H9 (cell line): Measurements from ENCODE around the gene RIOX2. TPM values are rescaled to one million over a fixed set of nuclear protein-coding genes. Genes with fewer than 3 reads are reported as not detected.

Experiments used
- DNase-seq: peaks from one replicate; pipeline ENCODE4 v3.0.0-alpha.2; 2017
- H2AFZ ChIP-seq: one replicate; pipeline ENCODE4 v1.6.1; 2013; ENCODE audit warnings: mild to moderate bottlenecking, low read length, control low read depth, moderate library complexity
- H2AK5ac ChIP-seq: 2 replicates; pipeline ENCODE4 v1.6.1; 2013; ENCODE audit warnings: low read length, control low read depth, mixed read lengths; ENCODE audit not compliant: insufficient read length
- H2BK120ac ChIP-seq: one replicate; pipeline ENCODE4 v1.6.1; 2013; ENCODE audit warnings: low read depth, mild to moderate bottlenecking, low read length, control low read depth, inconsistent platforms; ENCODE audit not compliant: poor library complexity, severe bottlenecking
- H2BK12ac ChIP-seq: 2 replicates; pipeline ENCODE4 v1.6.1; 2013; ENCODE audit warnings: low read length, control low read depth, mixed read lengths, low read depth; ENCODE audit not compliant: insufficient read length
- H2BK15ac ChIP-seq: 2 replicates; pipeline ENCODE4 v1.6.1; 2013; ENCODE audit warnings: low read depth, low read length, control low read depth
- H2BK20ac ChIP-seq: one replicate; pipeline ENCODE4 v1.6.1; 2013; ENCODE audit warnings: low read depth, mild to moderate bottlenecking, low read length, control low read depth, inconsistent platforms; ENCODE audit not compliant: poor library complexity, severe bottlenecking
- H2BK5ac ChIP-seq: 2 replicates; pipeline ENCODE4 v1.6.1; 2013; ENCODE audit warnings: low read length, control low read depth, mixed read lengths; ENCODE audit not compliant: insufficient read length
- H3K14ac ChIP-seq: 2 replicates; pipeline ENCODE4 v1.6.1; 2013; ENCODE audit warnings: low read length, control low read depth; ENCODE audit not compliant: insufficient read depth
- H3K18ac ChIP-seq: 2 replicates; pipeline ENCODE4 v1.6.1; 2013; ENCODE audit warnings: low read depth, mild to moderate bottlenecking, mixed read lengths, low read length, control low read depth; ENCODE audit not compliant: insufficient read length
- H3K23ac ChIP-seq: 2 replicates; pipeline ENCODE4 v1.6.1; 2013; ENCODE audit warnings: low read length, control low read depth, mixed read lengths, low read depth; ENCODE audit not compliant: insufficient read length
- H3K23me2 ChIP-seq: 2 replicates; pipeline ENCODE4 v1.6.1; 2013; ENCODE audit warnings: low read depth, mild to moderate bottlenecking, mixed read lengths, low read length, control low read depth; ENCODE audit not compliant: insufficient read length, poor library complexity, severe bottlenecking
- H3K27ac ChIP-seq: 2 replicates; pipeline ENCODE4 v1.5.1; 2013; ENCODE audit warnings: low read length, control low read depth, mixed read lengths, low read depth; ENCODE audit not compliant: insufficient read length
- H3K27me3 ChIP-seq: 2 replicates; pipeline ENCODE4 v1.6.1; 2013; ENCODE audit warnings: low read length, control low read depth, inconsistent platforms; ENCODE audit not compliant: insufficient read depth
- H3K4ac ChIP-seq: 2 replicates; pipeline ENCODE4 v1.6.1; 2013; ENCODE audit warnings: low read depth, mild to moderate bottlenecking, control low read depth, inconsistent platforms, low read length, moderate library complexity
- H3K4me1 ChIP-seq: 2 replicates; pipeline ENCODE4 v1.6.1; 2013; ENCODE audit warnings: low read length, control low read depth, inconsistent platforms; ENCODE audit not compliant: insufficient read depth
- H3K4me2 ChIP-seq: 2 replicates; pipeline ENCODE4 v1.6.1; 2013; ENCODE audit warnings: low read length, control low read depth, mixed read lengths; ENCODE audit not compliant: insufficient read length, insufficient read depth
- H3K56ac ChIP-seq: 2 replicates; pipeline ENCODE4 v1.6.1; 2013; ENCODE audit warnings: low read depth, mild to moderate bottlenecking, mixed read lengths, low read length, control low read depth; ENCODE audit not compliant: insufficient read length
- H3K79me1 ChIP-seq: 2 replicates; pipeline ENCODE4 v1.6.1; 2013; ENCODE audit warnings: low read depth, mild to moderate bottlenecking, moderate library complexity, low read length, control low read depth, inconsistent platforms; ENCODE audit not compliant: insufficient read depth, poor library complexity, severe bottlenecking
- H3K79me2 ChIP-seq: 2 replicates; pipeline ENCODE4 v1.6.1; 2013; ENCODE audit warnings: low read length, control low read depth, inconsistent platforms; ENCODE audit not compliant: insufficient read depth
- H3K9ac ChIP-seq: 2 replicates; pipeline ENCODE4 v1.6.1; 2013; ENCODE audit warnings: low read length, control low read depth, mixed read lengths; ENCODE audit not compliant: insufficient read length; ENCODE audit errors: extremely low read depth
- H3K9me3 ChIP-seq: one replicate; pipeline ENCODE4 v1.6.1; 2013; ENCODE audit warnings: low read depth, low read length, inconsistent platforms; ENCODE audit not compliant: control insufficient read depth
- H3T11ph ChIP-seq: one replicate; pipeline ENCODE4 v1.6.1; 2013; ENCODE audit warnings: mild to moderate bottlenecking, low read length, control low read depth, inconsistent platforms
- H4K20me1 ChIP-seq: one replicate; pipeline ENCODE4 v1.6.1; 2013; ENCODE audit not compliant: control insufficient read depth, insufficient read length, insufficient read depth
- H4K5ac ChIP-seq: 2 replicates; pipeline ENCODE4 v1.6.1; 2013; ENCODE audit warnings: low read depth, mild to moderate bottlenecking, mixed read lengths, low read length, control low read depth; ENCODE audit not compliant: insufficient read length
- H4K8ac ChIP-seq: replicated peaks from 2 replicates; pipeline ENCODE4 v1.6.1; 2013; ENCODE audit warnings: low read length, control low read depth, mixed read lengths, low read depth; ENCODE audit not compliant: insufficient read length
- H4K91ac ChIP-seq: 2 replicates; pipeline ENCODE4 v1.6.1; 2013; ENCODE audit warnings: low read depth, mild to moderate bottlenecking, moderate library complexity, mixed read lengths, low read length, control low read depth; ENCODE audit not compliant: insufficient read length
- H3K27ac Mint-ChIP-seq, 3 experiments: 2 replicates in 2 of 3; 3 replicates in 1 of 3; pipeline ENCODE4 v1.8.0; 2020 to 2021; ENCODE audit warnings: mixed read lengths in 3 of 3, mild to moderate bottlenecking in 1 of 3, moderate library complexity in 1 of 3
- H3K27me3 Mint-ChIP-seq: 2 replicates; pipeline ENCODE4 v1.8.0; 2021; ENCODE audit warnings: low read depth, mild to moderate bottlenecking, moderate library complexity, mixed read lengths
- H3K36me3 Mint-ChIP-seq, 3 experiments: 2 replicates in 2 of 3; 3 replicates in 1 of 3; pipeline ENCODE4 v1.8.0; 2020 to 2021; ENCODE audit warnings: low read depth in 3 of 3, mixed read lengths in 3 of 3; ENCODE audit not compliant: insufficient read depth in 1 of 3
- H3K4me1 Mint-ChIP-seq, 2 experiments: 2 replicates each; pipeline ENCODE4 v1.8.0; 2020; ENCODE audit warnings: mixed read lengths in 2 of 2
- H3K4me3 Mint-ChIP-seq, 2 experiments: 2 replicates in 1 of 2; 3 replicates in 1 of 2; pipeline ENCODE4 v1.8.0; 2020 to 2021; ENCODE audit warnings: mild to moderate bottlenecking in 2 of 2, mixed read lengths in 2 of 2, moderate library complexity in 1 of 2
- H3K9me3 Mint-ChIP-seq, 2 experiments: 2 replicates in 1 of 2; 3 replicates in 1 of 2; pipeline ENCODE4 v1.8.0; 2020; ENCODE audit warnings: mild to moderate bottlenecking in 2 of 2, mixed read lengths in 2 of 2, moderate library complexity in 1 of 2
- CTCF ChIP-seq: fragments of 200-600 bp; sonication (generic); conservative IDR thresholded peaks from 3 replicates; pipeline ENCODE4 v1.8.0; 2021; ENCODE audit warnings: antibody characterized with exemption, mild to moderate bottlenecking
- WGBS: extraction: QIAGEN DNeasy Blood & Tissue Kit; methylation state at CpG from one replicate; pipeline ENCODE4 v1.1.7; 2013; ENCODE audit warnings: missing lambda C conversion rate, low lambda C conversion rate, mixed read lengths; ENCODE audit not compliant: insufficient read length; ENCODE audit errors: extremely low coverage; 5-methylcytosine and 5-hydroxymethylcytosine counted together
- total RNA-seq: library from RNA; stranded (reverse); gene quantifications from 2 replicates; pipeline ENCODE4 v1.2.1, GENCODE V29; 2021

RIOX2 gene
- total RNA-seq, 1 experiment from 2014 or later, result 15.5 TPM

DNA sequence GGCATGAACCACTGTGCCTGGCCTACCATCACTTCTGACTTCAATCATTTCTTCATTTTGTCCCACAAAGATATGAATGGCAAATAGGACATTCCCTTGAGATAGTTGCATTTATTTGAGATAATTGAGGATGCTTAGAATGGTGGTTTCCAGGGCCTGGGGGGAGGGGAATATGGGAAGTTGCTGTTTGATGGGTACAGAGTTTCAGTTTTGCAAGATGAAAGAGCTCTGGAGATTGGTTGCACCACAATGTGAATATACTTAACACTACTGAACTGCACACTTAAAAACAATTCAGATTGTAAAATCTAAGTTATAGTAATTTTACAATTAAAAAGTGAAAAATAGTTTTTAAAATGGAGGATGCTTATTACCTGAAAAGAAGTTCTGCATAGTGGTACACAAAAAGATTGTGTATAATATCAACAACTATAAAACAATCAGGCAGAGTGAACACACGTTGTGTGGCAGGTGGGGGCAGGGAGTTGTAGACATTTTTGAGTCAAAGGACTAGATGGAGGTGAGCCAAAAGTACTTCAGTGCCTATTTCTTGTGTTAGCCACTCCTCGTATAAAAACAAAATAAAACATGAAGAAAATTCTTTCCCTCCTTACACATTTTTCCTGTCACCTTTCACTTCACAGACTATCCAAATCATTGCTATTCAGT, 18.5 kb upstream of the RIOX2 start:
- H3K23me2 ChIP-seq, result peaks cover 5% of the 10 kb centered on the region
- peaks cover 4% of the 10 kb centered on the region; the same call in 1 of the 2 replicates for H3K4me1 ChIP-seq
- no peaks in the 10 kb centered on the region for H3K79me1 ChIP-seq
- no peak overlapping the region for H3K56ac ChIP-seq
- H3K14ac ChIP-seq, result no peak overlapping the region
- no peak overlapping the region for H4K91ac ChIP-seq
- H4K20me1 ChIP-seq, result no peaks in the 10 kb centered on the region
- no peaks in the 10 kb centered on the region for H3K27me3 ChIP-seq
- no peak for TF ChIP-seq CTCF
- H4K5ac ChIP-seq, result no peak overlapping the region
- no peak overlapping the region for H2AFZ ChIP-seq
- no peak overlapping the region for H2BK5ac ChIP-seq
- H3K4me1 Mint-ChIP-seq, result peaks cover 26 to 29% of the 10 kb centered on the region in 2 experiments
- peaks cover 0 to 8% (median 1%) of the 10 kb centered on the region in 3 experiments; a peak in 3 of 7 replicates for H3K36me3 Mint-ChIP-seq
- H3K79me2 ChIP-seq, result no peaks in the 10 kb centered on the region
- H3T11ph ChIP-seq, result no peak overlapping the region
- H4K8ac ChIP-seq, result no peak overlapping the region
- no peak overlapping the region for H3K18ac ChIP-seq
- peaks cover 0 to 7% of the 10 kb centered on the region in 2 experiments; a peak in 3 of 5 replicates for H3K9me3 Mint-ChIP-seq
- no peak overlapping the region for H3K27ac Mint-ChIP-seq
- H3K9me3 ChIP-seq, result no peaks in the 10 kb centered on the region
- no peak overlapping the region for H3K9ac ChIP-seq
- H2BK120ac ChIP-seq, result no peak overlapping the region
- no peak overlapping the region for H2BK15ac ChIP-seq
- H2AK5ac ChIP-seq, result no peak overlapping the region
- no peak overlapping the region for H3K23ac ChIP-seq
- no peak overlapping the region for H2BK20ac ChIP-seq
- no CpG with 5 or more reads among the region's 2 CpGs for WGBS
- DNase-seq, result no peak
- H3K4ac ChIP-seq, result no peak overlapping the region
- no peak overlapping the region for H3K4me3 Mint-ChIP-seq
- no peak overlapping the region for H3K27ac ChIP-seq
- H3K27me3 Mint-ChIP-seq, result no peaks in the 10 kb centered on the region
- no peak overlapping the region for H2BK12ac ChIP-seq
- no peak overlapping the region for H3K4me2 ChIP-seq
